WTC11 (cell line): ENCODE data around the gene CUL2.

ENCODE experiments used
- TP53 ChIP-seq: sonication (generic); formaldehyde crosslinking; IDR thresholded peaks from 2 replicates; pipeline ENCODE4 v1.8.1; 2023; ENCODE audit warnings: mild to moderate bottlenecking, missing genetic modification reagents
- USF2 ChIP-seq: sonication (generic); formaldehyde crosslinking; IDR thresholded peaks from 2 replicates; pipeline ENCODE4 v1.8.1; 2023; ENCODE audit warnings: mild to moderate bottlenecking, missing genetic modification reagents, moderate library complexity
- ZNF232 ChIP-seq: sonication (generic); formaldehyde crosslinking; IDR thresholded peaks from 2 replicates; pipeline ENCODE4 v1.8.0; 2022; ENCODE audit warnings: mild to moderate bottlenecking, missing genetic modification reagents

DNA sequence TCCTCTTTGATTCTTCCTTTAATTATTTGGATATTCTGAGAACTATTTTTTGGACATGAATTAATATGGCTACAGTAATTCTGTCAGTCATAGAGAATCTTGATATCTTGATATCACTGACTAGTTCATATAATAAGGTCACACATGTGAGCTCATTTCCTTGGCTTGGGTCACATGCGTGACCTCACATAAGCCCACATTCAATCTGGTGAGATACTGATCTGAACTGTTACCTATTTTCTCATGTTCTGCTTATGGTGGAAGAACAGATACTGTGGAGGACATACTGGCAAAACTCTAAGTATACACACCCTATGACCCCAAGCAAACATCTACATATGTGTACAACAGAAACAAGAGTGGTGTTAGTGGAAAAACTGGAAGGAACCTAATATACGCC lies 44.1 kb downstream of the CUL2 start:
- TF ChIP-seq TP53 (CRISPR knock-in tag) = no peak
- TF ChIP-seq USF2 (CRISPR knock-in tag) = no peak
- no peak for TF ChIP-seq ZNF232
